Measurements from ENCODE around the gene DRC1.

DNA sequence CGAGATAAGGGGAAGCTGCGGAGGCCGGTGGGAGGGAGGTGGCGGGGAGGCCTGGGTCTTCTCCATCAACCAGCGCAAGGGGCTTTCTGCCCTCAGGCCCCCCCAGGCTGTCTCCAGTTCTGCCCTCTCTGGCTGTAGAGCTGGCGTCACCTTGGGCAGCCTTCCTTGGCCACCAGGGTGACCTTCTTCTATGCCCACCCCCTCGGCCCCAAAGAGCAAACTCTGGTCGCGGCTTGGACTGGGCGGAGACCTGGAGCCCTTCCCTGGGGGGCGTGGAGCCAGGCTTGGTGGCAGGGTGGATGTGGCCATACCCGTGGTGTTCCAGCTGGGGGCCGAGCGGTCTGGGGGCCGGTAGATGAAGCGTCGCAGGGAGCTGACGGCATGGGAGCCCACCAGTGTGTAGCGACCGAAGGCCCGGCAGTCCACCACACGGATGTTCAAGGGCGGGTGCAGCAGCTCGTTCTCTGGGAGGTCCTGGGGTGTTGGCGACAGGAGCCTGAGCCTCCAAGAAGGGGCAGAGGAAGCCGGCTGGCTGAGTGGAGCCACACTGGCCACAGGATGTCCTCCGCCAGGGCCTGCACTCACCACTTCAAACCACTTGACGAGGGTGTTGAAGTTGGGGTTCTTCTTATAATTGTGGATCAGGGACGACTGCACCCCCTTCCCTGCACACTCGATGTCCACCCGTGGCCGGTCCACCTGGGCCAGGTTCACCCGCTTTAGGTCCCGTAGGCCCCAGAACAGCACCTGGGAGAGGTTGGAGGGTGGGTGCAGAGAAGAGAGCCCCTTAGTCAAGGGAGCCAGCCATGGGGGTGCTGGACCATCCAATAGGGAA is 71.3 kb downstream of the DRC1 start:
- TF ChIP-seq, protein P1, sequence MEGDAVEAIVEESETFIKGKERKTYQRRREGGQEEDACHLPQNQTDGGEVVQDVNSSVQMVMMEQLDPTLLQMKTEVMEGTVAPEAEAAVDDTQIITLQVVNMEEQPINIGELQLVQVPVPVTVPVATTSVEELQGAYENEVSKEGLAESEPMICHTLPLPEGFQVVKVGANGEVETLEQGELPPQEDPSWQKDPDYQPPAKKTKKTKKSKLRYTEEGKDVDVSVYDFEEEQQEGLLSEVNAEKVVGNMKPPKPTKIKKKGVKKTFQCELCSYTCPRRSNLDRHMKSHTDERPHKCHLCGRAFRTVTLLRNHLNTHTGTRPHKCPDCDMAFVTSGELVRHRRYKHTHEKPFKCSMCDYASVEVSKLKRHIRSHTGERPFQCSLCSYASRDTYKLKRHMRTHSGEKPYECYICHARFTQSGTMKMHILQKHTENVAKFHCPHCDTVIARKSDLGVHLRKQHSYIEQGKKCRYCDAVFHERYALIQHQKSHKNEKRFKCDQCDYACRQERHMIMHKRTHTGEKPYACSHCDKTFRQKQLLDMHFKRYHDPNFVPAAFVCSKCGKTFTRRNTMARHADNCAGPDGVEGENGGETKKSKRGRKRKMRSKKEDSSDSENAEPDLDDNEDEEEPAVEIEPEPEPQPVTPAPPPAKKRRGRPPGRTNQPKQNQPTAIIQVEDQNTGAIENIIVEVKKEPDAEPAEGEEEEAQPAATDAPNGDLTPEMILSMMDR (IDR thresholded peaks at IDR 0.05), result no peak
- no peak for TF ChIP-seq POLR2A (IDR thresholded peaks at IDR 0.05)

Data from esophagus squamous epithelium (tissue), 4 donors.